HG02943 (cell line): ENCODE measurements around the gene STAM2.
"Not testable (repeated sequence)": the region's sequence is repeated elsewhere in the genome, so short reads cannot be mapped to it uniquely, and the experiment has no call there.

Source experiments
- ATAC-seq: cut with Tn5 transposase; IDR thresholded peaks from one replicate; pipeline ENCODE4 v1.9.1; 2021; ENCODE audit warnings: mild to moderate bottlenecking, low read depth, moderate library complexity; ENCODE audit not compliant: unreplicated experiment

STAM2 gene

DNA sequence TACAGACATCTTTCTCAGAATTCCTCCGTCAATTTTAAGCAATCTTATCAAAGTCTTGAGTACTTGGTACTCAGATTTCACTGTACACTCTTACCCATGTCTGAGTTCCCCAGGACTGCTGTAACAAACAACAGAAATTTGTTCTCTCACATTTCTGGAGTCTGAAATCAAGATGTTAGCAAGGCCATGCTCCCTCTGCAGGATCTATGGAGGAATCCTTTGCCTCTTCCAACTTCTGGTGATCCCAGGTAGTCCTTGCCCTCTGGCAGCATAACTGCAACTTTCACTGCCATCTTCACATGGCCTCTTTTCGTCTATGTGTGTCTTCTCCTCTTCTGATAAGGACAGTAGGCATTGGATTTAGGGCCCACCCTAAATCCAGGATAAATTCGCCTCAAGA, 59.6 kb downstream of the STAM2 start:
- ATAC-seq = no peak

DNA sequence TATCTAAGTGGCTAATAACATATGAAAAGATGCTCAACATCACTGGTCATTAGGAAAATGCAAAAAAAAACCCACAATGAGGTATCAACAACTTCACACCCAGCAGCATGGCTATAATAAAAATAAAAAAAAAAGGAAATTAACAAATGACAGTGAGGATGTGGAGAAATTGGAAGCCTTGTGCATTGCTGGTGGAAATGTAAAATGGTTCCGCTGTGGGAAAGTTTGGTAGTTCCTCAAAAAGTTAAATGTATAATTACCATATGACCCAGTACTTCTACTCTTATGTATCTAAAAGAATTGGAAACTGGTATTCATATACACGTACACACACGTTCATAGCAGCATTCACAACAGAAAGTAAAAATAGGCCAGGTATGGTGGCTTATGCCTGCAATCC, 61.2 kb downstream of the STAM2 start:
- ATAC-seq = no peak

DNA sequence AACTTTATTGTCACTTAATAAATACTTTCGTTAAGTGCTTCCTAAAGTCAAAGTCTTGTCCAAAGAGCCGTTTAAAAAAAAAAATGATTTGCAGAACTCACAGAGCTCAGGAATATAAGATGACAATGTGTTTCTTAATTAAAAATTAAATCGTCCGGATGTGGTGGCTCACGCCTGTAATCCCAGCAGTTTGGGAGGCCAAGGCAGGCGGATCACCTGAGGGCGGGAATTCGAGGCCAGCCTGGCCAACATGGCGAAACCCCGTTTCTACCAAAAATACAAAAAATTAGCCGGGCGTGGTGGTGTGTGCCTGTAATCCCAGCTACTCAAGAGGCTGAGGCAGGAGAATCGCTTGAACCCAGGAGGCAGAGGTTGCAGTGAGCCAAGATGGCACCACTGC, 68.4 kb downstream of the STAM2 start:
- not testable (repeated sequence) for ATAC-seq

DNA sequence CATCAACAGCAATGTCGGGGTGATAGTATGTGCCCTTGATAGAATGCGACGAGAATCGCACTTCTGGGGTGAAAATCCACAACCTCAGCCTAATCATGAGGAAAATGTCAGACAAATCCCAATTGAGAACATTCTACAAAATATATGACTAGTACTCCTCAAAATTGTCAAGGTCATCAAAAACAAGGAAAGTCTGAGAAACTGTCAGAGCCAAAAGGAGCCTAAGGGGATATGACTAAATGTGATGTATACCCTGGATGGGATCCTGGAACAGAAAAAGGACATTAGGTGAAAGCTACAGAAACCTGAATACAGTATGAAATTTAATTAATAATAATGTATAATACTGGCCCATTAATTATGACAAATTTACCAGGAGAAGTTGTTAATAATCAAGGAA, 69.1 kb downstream of the STAM2 start:
- ATAC-seq = no peak

DNA sequence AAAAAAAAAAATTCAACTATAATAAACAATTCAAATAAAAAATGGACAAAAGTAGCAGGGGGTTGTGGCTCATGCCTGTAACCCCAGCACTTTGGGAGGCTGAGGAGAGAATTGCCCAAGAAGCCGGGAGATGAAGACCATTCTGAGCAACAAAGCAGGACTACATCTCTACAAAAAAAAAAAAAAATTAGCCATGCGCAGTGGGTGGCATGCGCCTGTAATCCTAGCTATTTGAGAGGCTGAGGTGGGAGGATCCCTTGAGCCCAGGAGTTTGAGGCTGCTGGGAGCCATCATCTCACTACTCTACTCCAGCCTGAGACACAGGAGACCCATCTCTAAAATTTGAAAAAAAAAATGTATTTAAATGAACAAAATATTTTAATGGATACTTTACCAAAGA, 72.3 kb downstream of the STAM2 start:
- ATAC-seq = no peak

DNA sequence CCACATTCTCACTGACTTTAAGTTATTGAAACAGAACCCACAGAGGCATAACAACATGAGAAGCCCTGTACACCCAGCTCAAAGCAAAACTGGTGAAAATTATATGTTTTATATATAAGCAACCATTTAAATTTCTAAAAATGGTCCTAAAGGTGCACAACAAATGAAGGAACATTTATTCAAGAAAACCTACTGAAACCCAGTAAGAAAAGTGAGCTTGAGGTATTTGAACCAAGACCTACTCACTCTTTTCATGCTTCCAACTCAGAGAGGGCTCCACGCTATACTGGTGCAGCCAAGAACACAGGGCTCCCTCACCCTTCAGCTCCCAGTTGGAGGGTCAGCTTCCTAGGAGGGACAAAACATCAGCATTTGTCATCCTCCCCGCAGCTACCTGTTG, 74.6 kb downstream of the STAM2 start:
- no peak for ATAC-seq

DNA sequence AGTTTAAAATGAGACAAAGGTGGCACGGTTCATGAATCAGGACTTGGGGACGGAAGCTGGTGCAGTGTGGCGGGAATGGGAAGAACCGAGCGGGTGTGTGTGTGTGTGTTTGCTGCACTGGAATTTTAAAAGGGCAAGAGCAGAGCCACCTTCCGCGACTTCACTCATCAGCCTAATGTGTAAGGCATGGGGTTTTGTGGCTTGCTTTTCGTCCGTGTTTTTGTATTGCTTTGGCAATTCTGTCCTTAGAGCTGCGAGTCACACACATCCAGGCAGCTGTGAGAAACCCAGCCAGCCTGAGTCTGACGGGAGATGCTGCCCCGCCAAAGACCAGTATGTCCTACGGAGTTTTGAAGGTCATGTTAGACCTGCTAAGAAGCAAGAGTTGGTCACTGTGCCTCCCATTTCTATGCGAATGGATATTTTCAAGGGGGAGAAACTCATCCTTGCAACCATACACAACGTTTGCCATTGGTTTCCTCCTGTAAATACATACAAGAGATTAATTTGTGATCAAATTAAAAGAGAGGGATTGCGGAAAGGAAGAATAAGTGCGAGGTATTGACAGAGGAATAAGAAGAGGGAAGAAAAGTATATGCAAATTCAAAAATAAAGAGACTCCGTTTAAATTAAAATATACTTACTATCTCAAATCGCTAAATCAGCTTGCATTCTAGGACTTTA, 76.1 kb downstream of the STAM2 start:
- ATAC-seq = no peak

DNA sequence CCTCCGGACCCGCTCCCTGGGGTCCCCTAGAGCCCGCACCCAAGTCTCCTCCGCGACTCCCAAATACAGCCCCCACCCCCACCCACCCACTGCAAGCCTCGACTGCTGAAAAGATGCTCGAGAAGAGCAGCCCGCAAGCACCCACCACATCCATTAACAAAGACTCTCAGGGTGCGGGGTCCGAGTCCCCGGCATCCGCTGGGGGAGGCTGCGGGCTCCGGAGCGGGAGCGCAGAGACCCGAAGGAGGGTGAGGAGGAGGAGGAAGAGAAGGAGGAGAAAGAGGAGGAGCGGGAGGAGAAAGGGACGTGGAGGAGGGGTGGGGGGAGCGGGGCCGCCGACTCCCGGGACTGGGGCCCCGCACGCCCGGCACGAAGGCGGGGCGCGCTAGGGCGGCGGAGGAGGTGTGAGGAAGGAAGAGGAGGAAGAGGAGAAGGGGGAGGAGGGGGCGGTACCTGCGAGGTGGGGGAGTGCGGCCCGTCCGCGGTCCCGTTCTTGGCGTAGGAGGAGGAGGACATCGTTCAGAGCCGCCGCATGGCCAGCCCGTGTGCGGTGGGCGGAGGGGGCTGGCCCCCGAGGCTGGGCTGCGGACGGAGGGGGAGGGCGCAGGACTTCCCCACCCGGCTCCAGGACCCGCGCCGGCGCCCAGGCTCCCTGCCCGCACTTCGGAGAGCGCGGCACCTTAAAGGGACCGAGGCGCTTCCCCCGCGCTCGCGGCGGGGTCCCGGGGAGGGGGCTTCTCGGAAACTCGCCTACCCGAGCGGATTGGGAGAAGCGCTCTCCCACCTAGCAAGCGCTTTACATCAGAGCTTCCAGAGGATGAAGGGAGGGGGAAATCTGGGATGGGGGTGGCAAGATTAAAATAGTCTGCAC, 76.8 kb downstream of the STAM2 start, which contains the start of gene CACNB4:
Gene CACNB4 (minus strand): TSS at position 549 of the 871 bp plus-strand sequence.
- ATAC-seq = no peak

DNA sequence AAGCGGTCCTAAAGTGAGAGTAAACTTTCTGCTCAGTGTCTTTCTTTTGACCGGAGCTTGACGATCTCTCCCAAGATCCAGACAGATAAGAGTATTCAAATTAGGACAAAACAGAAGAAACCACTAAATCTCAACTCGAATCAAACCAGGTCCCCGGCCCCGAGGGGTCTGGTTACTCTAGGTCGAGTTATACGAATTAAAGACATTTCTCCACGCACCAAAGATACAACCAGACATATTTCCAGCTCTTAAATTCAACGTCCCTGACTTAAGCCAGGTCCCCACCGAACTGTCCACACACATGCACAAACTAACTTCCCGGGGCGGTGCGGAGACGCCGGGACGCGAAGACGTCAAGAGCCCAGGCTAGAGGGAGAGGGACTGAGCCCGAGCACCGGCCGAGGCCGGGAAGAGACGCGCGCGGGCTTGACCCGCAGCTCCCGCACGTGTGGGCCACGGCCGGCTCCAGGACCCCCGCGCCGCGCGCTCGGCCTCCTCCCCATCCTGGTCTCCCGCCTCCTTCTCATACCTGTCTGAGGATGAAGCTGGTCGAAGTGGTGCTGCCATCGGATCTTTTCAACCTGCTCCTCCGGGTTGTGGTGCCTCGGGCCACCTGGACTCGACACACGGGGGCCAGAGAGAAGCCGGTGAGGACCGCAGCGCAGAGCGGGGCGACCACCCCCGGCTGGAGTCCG, 77.6 kb downstream of the STAM2 start:
- no peak for ATAC-seq

DNA sequence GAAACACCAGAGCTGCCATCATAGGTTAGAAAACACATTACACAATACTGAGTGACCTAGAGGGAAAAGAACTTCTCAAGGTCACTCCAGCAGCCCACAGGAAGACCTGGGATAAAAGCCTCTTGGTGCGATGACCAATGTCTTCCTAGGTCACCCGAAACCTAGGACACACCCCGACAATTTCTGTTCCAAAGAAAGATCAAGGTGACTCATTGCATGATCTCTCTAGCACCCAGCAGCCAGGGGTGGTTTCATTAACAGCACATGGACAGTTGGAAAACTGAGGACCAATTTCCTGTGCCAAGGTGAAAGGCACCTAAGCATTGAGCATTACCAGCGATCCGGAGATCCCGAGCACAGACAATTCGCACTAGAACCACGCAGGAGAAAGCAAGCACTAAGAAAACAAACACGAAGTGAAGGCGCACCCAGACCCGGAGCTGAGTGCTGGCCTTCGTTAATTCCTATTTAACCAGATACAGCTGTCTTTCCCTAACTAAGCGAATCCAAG, 78.2 kb downstream of the STAM2 start:
- ATAC-seq = no peak

DNA sequence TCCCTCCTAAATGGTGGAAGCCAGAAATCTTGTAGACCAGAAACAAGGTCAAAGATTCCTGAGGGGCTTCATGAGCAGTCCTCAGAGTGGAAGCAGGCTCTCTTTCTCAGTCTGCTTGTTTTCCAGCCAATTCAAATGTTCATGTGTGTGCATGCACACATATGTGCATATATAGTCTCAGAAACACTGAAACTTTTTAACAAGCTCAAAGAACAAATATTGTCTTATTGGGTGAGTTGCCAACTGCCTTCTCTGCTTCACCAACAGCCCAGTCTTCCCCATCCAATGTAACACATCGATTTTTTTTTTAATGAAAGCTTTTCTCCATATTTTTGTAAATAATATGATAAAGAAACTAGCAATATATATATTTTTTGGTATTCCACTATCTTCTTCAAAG, 80.4 kb downstream of the STAM2 start:
- no peak for ATAC-seq

DNA sequence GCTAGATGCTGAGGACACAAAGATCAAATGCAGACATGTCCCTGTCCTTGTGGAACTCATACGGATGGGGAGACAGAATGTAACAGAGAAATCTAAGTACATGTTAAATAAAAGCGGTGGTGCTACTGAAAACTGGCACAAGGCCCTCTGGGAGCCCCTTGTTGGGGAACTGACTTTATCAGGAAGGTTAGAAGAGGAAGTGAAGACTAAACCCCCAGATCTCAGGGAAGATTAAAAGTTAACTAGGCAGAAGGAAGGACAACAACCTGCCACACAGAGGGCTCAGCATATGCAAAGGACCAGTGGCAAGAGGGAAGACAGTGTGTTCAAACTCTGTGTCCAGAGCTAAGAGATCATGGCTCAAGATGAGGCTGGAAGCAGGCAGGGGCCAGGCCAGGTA, 81.5 kb downstream of the STAM2 start:
- ATAC-seq = no peak

DNA sequence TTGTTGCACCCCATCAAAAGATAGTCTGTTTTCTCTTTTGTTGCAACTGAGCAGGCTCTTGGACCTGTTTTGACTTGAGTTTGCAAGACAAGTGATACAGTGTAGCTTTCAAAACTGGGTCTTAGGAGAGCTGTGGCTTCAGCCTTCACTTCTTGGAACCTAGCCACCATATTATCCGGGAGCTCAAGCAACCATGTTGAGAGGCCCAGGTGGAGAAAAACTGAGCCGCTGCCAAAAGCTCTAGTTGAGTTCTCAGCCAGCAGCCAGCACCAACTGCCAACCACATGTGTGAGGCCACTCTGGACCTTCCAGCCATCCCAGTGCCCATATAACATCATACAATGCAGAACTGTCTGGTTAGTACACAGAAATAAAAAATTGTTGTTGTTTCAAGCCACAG, 82.1 kb downstream of the STAM2 start:
- no peak for ATAC-seq

DNA sequence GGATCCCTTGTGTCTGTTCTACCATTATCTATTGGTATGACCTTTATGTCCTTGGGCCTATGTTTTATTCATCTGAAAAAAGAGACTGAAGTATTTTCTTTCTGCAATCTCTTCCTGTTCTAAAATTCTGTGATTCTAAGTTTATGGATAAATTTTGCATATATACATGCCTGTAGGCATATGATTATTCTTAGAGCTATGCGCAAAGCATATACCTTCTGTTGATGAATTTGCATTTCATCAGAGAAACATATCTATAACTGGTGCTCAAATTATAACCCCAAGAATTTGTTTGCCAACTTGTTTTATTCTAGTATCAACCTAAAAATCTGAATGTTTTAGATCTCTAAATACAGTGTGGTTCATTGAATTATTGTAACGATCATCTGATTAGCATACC, 83.5 kb downstream of the STAM2 start:
- no peak for ATAC-seq

DNA sequence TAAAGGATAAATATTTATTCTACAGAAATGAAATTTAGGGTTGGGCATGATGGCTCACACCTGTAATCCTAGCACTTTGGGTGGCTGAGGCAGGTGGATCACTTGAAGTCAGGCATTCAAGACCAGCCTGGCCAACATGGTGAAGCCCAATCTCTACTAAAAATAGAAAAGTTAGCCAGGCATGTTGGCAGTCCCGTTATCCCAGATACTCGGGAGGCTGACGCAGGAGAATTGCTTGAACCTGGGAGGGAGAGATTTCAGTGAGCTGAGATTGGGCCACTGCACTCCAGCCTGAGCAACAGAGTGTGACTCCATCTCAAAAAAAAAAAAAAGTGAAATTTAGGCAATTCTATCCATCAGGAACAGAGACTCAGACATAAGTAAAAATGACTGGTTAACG, 84.8 kb downstream of the STAM2 start:
- not testable (repeated sequence) for ATAC-seq

DNA sequence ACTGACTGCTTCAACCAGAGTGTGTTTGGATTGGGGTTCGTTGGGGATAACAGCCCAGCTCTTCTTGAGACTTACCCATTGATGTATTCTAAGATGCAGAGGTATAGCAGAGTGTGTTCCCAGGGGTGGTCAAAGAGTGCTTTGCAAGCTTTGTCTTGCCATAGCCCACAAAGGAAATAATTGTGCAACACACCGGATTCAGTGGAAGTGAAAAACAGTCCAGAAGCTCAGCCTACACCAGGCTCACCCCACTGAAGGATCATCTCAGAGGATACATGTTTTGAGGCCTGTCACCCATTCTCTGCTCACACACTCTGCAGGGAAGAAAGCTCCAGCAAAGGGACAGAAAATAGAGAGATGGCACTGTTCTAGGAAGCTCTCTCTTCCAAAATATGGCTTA, 86.3 kb downstream of the STAM2 start:
- no peak for ATAC-seq

DNA sequence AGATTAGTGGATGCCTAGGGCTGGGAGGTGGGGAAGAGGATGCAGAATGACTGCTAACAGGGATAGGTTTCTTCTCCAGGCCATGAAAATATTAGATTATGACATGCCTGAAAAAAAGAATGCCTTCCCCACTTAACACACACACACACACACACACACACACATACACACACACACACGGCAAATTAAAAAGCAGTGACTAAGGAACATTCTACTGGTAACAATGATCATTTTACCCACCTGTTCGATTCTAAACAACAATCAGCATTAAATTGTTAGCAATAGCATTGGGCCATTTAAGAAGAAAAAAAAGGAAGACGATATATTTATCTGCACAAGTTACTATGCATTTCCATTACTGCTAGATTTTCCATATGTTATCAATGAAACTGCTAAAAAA, 87.6 kb downstream of the STAM2 start:
- ATAC-seq = no peak

DNA sequence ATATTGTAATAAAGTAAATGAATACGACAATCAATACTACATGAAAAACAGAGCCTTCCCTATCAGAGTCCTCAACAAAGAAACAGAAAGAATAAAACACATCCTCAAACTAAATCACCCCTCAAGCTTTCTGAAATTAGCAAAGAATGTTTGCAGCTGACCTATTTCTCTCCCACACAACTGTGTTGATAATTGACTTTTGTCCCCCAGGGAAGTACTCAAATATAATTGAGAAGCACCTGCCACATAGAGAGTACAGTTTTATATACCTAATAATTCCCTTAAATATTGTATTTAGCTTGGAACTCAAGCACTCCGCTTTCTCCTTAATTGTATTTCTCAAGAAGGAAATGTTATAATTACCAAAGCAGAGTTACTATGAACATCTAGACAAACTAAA, 89.3 kb downstream of the STAM2 start:
- ATAC-seq = no peak

DNA sequence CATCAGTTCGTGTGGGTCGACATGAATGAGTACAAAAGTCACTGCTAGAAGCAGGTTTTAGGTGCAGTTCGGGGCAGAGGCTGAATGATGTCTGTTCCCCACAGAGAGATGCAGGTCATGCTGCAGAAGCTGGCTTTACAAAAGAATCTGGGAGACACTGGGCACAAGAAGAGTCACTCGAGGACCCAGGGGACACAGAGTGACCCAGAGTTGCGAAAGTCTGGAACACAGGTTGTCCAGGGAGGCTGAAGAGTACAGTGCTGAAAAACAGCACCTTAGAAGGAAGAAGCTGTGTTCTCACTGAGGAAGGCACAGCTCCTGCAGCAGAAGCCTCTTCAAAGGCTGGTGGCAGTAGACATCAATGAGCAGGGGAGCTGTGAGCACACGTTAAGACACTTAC, 91.5 kb downstream of the STAM2 start:
- ATAC-seq = no peak

DNA sequence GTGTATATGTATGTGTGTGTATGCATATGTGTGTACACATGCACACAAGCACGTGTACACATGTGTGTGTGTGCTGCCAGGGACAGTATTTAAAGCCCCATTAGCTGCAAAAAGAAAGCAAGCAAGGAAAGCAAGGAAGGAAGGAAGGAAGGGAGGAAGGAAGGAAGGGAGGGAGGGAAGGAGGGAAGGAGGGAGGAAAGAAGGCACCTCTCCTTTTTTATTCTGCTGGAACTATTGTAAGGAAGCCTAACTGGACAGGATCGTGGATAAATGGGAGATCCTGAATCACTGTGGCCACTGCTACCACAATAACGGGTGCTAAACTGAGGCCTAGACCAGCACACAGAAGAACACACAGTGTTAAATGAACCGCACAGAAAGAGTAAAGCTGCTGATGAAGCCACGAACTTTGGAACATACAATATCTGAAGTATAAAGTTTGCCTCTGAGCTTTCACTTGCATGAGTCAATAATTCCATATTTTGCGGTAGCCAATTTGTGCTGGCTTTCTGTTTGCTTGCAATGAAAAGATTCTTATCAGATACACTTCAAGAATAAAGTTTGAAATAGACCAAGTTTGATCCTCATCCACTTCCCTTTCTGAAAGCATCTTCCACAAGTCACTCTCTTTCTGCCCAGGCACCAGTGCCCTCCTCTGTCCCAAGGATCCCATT, 92.2 kb downstream of the STAM2 start:
- no peak for ATAC-seq

DNA sequence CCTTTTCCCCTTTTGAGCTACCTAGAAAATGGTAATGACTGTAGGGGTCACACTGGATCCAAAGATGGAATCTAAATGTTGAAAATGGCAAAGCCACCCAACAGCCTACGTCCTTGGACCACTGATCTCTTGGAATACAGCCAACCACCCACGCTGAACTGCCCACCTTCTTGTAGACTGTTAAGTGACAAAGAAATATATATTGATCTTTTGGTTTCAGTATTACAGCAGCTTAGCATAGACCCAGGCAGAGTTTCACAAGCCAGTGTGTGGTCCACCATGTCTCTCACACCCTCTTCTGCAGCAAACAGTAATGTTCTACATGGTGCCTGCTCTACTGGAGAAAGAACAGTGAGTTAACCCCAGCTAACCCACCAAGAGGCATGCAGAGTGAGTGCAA, 96.9 kb downstream of the STAM2 start:
- ATAC-seq = no peak
